Measurements from ENCODE around the gene DNAJB11.

Gene DNAJB11

GRCh38 chr3:186620213-186621092 is 49.9 kb downstream of the DNAJB11 start:
- no peak for TF ChIP-seq CTCF (IDR thresholded peaks at IDR 0.05; ENCODE audit: low read depth, low read length, missing control alignments)
- no peak overlapping the region for H3K4me3 ChIP-seq (ENCODE audit: low read depth, low read length)
- no peak for DNase-seq (ENCODE audit: low read depth)

GRCh38 chr3:186621894-186622650 is 51.6 kb downstream of the DNAJB11 start:
- no peak for TF ChIP-seq CTCF (IDR thresholded peaks at IDR 0.05; ENCODE audit: low read depth, low read length, missing control alignments)
- no peak for DNase-seq (ENCODE audit: low read depth)
- no peak overlapping the region for H3K4me3 ChIP-seq (ENCODE audit: low read depth, low read length)

- no peak for TF ChIP-seq CTCF (IDR thresholded peaks at IDR 0.05; ENCODE audit: low read depth, low read length, missing control alignments)
- no peak overlapping the region for H3K4me3 ChIP-seq (ENCODE audit: low read depth, low read length)
- no peak for DNase-seq (ENCODE audit: low read depth)
Observed at GRCh38 chr3:186622651-186623310, 52.3 kb downstream of the DNAJB11 start.

- TF ChIP-seq CTCF (IDR thresholded peaks at IDR 0.05; ENCODE audit: low read depth, low read length, missing control alignments) = no peak
- no peak overlapping the region for H3K4me3 ChIP-seq (ENCODE audit: low read depth, low read length)
- no peak for DNase-seq (ENCODE audit: low read depth)
Observed at GRCh38 chr3:186624598-186624997, 54.1 kb downstream of the DNAJB11 start.

- H3K4me3 ChIP-seq (ENCODE audit: low read depth, low read length) = no peak overlapping the region
- TF ChIP-seq CTCF (IDR thresholded peaks at IDR 0.05; ENCODE audit: low read depth, low read length, missing control alignments) = no peak
- no peak for DNase-seq (ENCODE audit: low read depth)
Observed at GRCh38 chr3:186625600-186626042, 55.1 kb downstream of the DNAJB11 start.

- DNase-seq (ENCODE audit: low read depth) = no peak
- H3K4me3 ChIP-seq (ENCODE audit: low read depth, low read length) = no peak overlapping the region
- no peak for TF ChIP-seq CTCF (IDR thresholded peaks at IDR 0.05; ENCODE audit: low read depth, low read length, missing control alignments)
Observed at GRCh38 chr3:186626254-186626847, 55.8 kb downstream of the DNAJB11 start.
